PC-3 (cell line): ENCODE measurements around the gene PAIP2.

Source experiments
- EZH2 ChIP-seq: fragments of 300-600 bp; sonication (generic); IDR thresholded peaks from one replicate; pipeline ENCODE4 v1.6.1; 2017; ENCODE audit warnings: antibody characterized with exemption, mild to moderate bottlenecking, low read length; ENCODE audit not compliant: unreplicated experiment
- EZH2phosphoT487 ChIP-seq: fragments of 300-600 bp; sonication (generic); IDR thresholded peaks from 2 replicates; pipeline ENCODE4 v1.6.1; 2018; ENCODE audit warnings: mild to moderate bottlenecking, antibody characterized with exemption, low read length, borderline replicate concordance
- TF ChIP-seq, protein P1 (sequence below): fragments of 300-600 bp; sonication (generic); conservative IDR thresholded peaks from 2 replicates; pipeline ENCODE4 v1.5.1; 2017; ENCODE audit warnings: antibody characterized with exemption, low read depth, mild to moderate bottlenecking, low read length

- TF ChIP-seq, protein P1, sequence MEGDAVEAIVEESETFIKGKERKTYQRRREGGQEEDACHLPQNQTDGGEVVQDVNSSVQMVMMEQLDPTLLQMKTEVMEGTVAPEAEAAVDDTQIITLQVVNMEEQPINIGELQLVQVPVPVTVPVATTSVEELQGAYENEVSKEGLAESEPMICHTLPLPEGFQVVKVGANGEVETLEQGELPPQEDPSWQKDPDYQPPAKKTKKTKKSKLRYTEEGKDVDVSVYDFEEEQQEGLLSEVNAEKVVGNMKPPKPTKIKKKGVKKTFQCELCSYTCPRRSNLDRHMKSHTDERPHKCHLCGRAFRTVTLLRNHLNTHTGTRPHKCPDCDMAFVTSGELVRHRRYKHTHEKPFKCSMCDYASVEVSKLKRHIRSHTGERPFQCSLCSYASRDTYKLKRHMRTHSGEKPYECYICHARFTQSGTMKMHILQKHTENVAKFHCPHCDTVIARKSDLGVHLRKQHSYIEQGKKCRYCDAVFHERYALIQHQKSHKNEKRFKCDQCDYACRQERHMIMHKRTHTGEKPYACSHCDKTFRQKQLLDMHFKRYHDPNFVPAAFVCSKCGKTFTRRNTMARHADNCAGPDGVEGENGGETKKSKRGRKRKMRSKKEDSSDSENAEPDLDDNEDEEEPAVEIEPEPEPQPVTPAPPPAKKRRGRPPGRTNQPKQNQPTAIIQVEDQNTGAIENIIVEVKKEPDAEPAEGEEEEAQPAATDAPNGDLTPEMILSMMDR: no peak
- TF ChIP-seq EZH2 (no peak), EZH2phosphoT487 (no peak)
These were observed 56.3 kb downstream of the PAIP2 start for GRCh38 chr5:139397921-139398320.
